Panc1 (cell line): ENCODE measurements around the gene SNX24. TPM values are rescaled to one million over a fixed set of nuclear protein-coding genes. Genes with fewer than 3 reads are reported as not detected.

Source experiments
- ATAC-seq: fragments of 200-7000 bp; cut with Tn5 transposase; 2 replicates; pipeline ENCODE4 v1.9.1; 2020; ENCODE audit warnings: mild to moderate bottlenecking, moderate library complexity
- BruUV-seq: library from RNA; stranded (reverse); fragments of 400-500 nt; replicated peaks from 2 replicates; lab custom pipeline; 2021; lab: Mats Ljungman, UMichigan
- CTCF ChIA-PET: fragments of 300-600 bp; sonication (Branson Sonifier 250); formaldehyde crosslinking; loops from one replicate; lab custom pipeline; 2022; ENCODE audit warnings: antibody characterized with exemption; lab: Charles Lee
- POLR2A ChIA-PET: fragments of 300-600 bp; sonication (Branson Sonifier 250); formaldehyde crosslinking; loops from one replicate; lab custom pipeline; 2022; ENCODE audit warnings: antibody characterized with exemption; lab: Charles Lee
- DNase-seq: peaks from one replicate; pipeline ENCODE4 v3.0.0-alpha.2; 2010; ENCODE audit warnings: low read depth, low spot score
- H3K27ac ChIP-seq: 2 replicates; pipeline ENCODE4 v1.5.1; 2011; ENCODE audit warnings: mild to moderate bottlenecking, low read length, inconsistent platforms
- H3K27me3 ChIP-seq: fragments of 200-500 bp; sonication (Bioruptor generic); 2 replicates; pipeline ENCODE4 v1.6.0; 2014; ENCODE audit warnings: low read length, inconsistent platforms; ENCODE audit not compliant: control insufficient read depth, insufficient read depth
- H3K36me3 ChIP-seq: fragments of 200-500 bp; sonication (Bioruptor generic); 2 replicates; pipeline ENCODE4 v1.5.1; 2014; ENCODE audit warnings: inconsistent platforms, mild to moderate bottlenecking, low read length, moderate library complexity; ENCODE audit not compliant: control insufficient read depth, insufficient read depth
- H3K4me1 ChIP-seq: 2 replicates; pipeline ENCODE4 v1.5.1; 2011; ENCODE audit warnings: inconsistent platforms, mild to moderate bottlenecking, low read length, moderate library complexity; ENCODE audit not compliant: control insufficient read depth, insufficient read depth
- H3K4me3 ChIP-seq, 2 experiments: 2 replicates each; pipeline ENCODE4 v1.5.1; 2011 to 2012; ENCODE audit warnings: low read depth in 2 of 2, low read length in 2 of 2, mild to moderate bottlenecking in 2 of 2, inconsistent platforms in 1 of 2, moderate library complexity in 1 of 2
- H3K9me3 ChIP-seq: fragments of 200-500 bp; sonication (Bioruptor generic); 2 replicates; pipeline ENCODE4 v1.5.1; 2014; ENCODE audit warnings: low read depth, mild to moderate bottlenecking, inconsistent platforms, low read length, moderate library complexity; ENCODE audit not compliant: control insufficient read depth, insufficient read depth
- CTCF ChIP-seq: fragments of 450-650 bp; IDR thresholded peaks from 2 replicates; pipeline ENCODE4 v1.5.1; 2017; ENCODE audit warnings: mild to moderate bottlenecking
- POLR2AphosphoS5 ChIP-seq: IDR thresholded peaks from 2 replicates; pipeline ENCODE4 v1.6.1; 2012; ENCODE audit warnings: mild to moderate bottlenecking, low read depth, low read length, moderate library complexity
- REST ChIP-seq, 2 experiments: IDR thresholded peaks; 2 replicates each; pipeline ENCODE4 v1.6.1; 2011 to 2012; ENCODE audit warnings: low read depth in 2 of 2, control low read depth in 1 of 2, low read length in 1 of 2, mild to moderate bottlenecking in 1 of 2, moderate library complexity in 1 of 2; ENCODE audit not compliant: insufficient read depth in 1 of 2
- SIN3A ChIP-seq: IDR thresholded peaks from 2 replicates; pipeline ENCODE4 v1.6.1; 2012; ENCODE audit warnings: low read depth, mild to moderate bottlenecking, low read length, moderate library complexity, borderline replicate concordance; ENCODE audit not compliant: insufficient read depth
- TCF7L2 ChIP-seq: IDR thresholded peaks from 2 replicates; pipeline ENCODE4 v1.6.1; 2011; ENCODE audit warnings: mild to moderate bottlenecking, low read depth, low read length, inconsistent platforms
- in situ Hi-C: cut with HindIII; loops from 2 replicates; pipeline ENCODE4 v1.10.0; 2016; ENCODE audit warnings: low sequenced_read_pairs, low pct_unique_long_range_greater_than_20kb
- intact Hi-C: fragments of 100-400 bp; cut with micrococcal nuclease; formaldehyde crosslinking; loops from one replicate; pipeline ENCODE4 v1.10.0; 2022; ENCODE audit not compliant: unreplicated experiment
- total RNA-seq: library from RNA; stranded (reverse); gene quantifications from one replicate; pipeline ENCODE4 v1.2.1, GENCODE V29; 2021; ENCODE audit not compliant: unreplicated experiment

Gene SNX24
- total RNA-seq, 1 experiment from 2014 or later: 32.8 TPM

DNA sequence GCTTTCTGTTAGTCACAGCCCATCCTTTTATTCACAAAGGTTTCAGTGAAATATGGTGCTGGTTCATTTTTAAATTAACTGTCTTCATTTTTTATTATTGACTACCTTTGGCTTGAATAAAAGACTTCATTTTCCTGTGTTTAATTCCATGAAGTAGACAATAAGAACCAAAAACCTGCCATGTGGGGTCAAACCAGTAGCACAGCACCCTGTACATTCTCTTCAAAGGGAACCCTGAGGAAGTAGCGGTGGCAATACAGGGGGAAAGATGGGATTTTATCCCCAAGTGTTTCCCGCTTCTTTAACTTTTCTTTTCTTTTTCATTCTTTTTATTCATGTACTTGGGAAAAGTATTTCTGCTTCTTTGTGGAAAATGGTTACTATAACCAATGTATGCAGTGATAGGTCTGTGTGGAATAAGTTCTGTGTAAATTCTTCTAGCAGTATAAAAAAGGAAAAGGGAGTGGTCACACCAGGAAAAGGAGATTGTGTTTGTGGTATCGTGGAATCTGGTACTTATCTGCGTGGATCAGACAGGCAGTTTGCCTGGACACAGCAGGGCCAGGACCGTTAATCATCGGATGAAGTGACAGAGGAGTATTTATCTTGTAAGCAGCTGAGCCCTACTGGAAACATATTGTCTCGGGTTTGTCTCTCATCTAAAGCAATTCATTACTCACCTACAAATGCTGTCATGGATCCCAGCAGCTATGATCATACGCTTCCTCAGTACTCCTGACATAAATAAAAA, 96.9 kb downstream of the SNX24 start:
- H3K36me3 ChIP-seq: no peaks in the 10 kb centered on the region
- ChIA-PET POLR2A (no interaction called here), CTCF (no interaction called here)
- BruUV-seq: no TSS peak
- in situ Hi-C loops: no loop called here
- intact Hi-C loops: no loop called here
- no peak for DNase-seq
- H3K4me1 ChIP-seq: no peaks in the 10 kb centered on the region
- no peaks in the 10 kb centered on the region for H3K9me3 ChIP-seq
- no peak for ATAC-seq
- H3K4me3 ChIP-seq: no peak overlapping the region
- no peak for TF ChIP-seq REST (IDR thresholded peaks at IDR 0.05; ENCODE audit: insufficient read depth in 1 of 2, low read depth in 2 of 2, low read length in 1 of 2)
- no peak for TF ChIP-seq SIN3A
- TF ChIP-seq TCF7L2: no peak
- no peak for TF ChIP-seq POLR2AphosphoS5
- TF ChIP-seq CTCF: no peak
- H3K27ac ChIP-seq: no peak overlapping the region
- no peaks in the 10 kb centered on the region for H3K27me3 ChIP-seq

GRCh38 chr5:122943050-122943698, 97.8 kb downstream of the SNX24 start:
- Histone ChIP-seq H3K27me3 (no peaks in the 10 kb centered on the region), H3K4me1 (no peaks in the 10 kb centered on the region), H3K4me3 (no peak overlapping the region), H3K36me3 (no peaks in the 10 kb centered on the region), H3K27ac (no peak overlapping the region), H3K9me3 (no peaks in the 10 kb centered on the region)
- BruUV-seq: no TSS peak
- DNase-seq: no peak
- POLR2A ChIA-PET: no interaction called here
- ATAC-seq: no peak
- TF ChIP-seq REST (IDR thresholded peaks at IDR 0.05; ENCODE audit: insufficient read depth in 1 of 2, low read depth in 2 of 2, low read length in 1 of 2) (no peak), CTCF (no peak), TCF7L2 (no peak), POLR2AphosphoS5 (no peak), SIN3A (no peak)
- in situ Hi-C loops (no loop called here), intact Hi-C loops (no loop called here)
- CTCF ChIA-PET: no interaction called here
